NCI-H524 treated with DMSO at 0.1 percent for 48 hours (cell line): ENCODE results near the gene E2F1.
"Not testable (repeated sequence)": the region's sequence is repeated elsewhere in the genome, so short reads cannot be mapped to it uniquely, and the experiment has no call there.

Experiments
- DNase-seq: peaks from one replicate; lab custom pipeline; 2025; lab: John Stamatoyannopoulos, UW

Gene E2F1

DNA sequence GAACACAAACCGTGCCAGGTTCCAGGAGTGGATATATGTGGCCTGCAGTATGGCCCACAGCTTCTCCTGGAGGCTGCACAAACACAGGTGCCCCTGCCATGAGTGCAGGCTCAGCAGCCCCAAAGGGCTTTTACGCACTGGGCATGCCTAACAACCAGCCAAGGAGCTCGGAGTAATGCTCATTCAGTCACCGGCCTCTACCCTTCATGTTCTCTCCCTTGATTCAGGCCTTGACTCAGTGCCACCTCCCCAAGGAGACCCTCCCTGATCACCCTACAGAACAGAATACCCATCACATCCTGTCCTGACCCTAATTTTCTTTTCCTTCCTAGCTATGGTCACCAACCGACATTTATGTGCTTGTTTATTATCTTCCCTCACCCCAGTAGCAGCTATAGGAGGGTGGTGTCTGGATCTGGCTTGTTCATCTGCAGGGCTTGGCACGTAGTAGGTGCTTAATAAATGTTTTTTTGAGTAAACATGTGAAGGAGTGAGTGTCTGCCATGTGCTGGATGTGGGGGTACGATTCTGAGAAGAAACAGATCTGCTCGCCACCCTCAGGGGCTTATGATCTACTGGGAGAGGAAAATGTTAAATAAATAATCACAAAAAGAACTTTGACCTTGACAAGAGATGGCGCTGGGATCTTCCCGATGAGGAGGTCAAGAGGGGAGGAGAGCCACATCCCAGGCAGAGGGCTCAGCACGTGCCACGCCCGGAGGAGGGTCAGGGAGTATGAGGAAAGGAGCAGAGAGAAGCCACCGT lies 24.7 kb upstream of the E2F1 start:
- no peak for DNase-seq

DNA sequence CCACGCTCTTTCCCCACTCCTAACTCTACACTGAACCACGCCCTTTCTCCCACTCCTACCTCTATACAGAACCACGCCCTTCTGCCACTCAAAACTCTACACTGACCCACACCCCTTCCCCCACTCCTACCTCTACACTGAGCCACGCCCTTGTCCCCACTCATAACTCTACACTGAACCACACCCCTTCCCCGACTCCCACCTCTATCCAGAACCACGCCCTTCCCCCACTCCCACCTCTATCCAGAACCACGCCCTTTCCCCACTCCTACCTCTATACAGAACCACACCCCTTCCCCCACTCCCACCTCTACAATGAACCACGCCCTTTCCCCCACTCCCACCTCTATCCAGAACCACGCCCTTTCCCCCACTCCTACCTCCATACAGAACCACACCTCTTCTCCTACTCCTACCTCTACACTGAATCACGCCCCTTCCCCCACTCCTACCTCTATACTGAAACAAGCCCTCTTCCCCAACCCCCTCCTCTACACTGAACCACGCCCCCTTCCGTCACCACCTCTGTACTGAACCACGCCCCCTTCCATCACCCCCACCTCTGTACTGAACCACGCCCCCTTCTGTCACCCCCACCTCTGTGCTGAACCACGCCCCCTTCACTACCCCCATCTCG lies 23.8 kb upstream of the E2F1 start:
- DNase-seq = no peak

DNA sequence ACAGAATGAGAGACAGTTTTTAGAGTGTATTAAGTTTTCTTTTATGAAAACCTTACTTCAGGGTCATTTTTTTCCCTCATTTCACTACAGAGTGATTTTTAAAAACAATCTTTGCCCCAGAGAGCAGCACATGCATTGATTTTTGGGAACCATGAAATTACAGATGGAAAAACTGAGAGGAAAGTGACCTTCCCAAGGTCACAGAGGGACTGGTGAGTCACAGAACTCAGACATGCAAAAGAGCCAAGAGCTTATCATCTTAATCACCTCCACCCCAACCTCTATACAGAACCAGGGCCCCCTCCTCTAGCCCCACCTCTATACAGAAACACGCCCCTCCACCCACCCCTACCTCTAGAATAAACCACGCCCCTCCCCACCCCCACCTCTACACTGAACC lies 23.2 kb upstream of the E2F1 start:
- no peak for DNase-seq

DNA sequence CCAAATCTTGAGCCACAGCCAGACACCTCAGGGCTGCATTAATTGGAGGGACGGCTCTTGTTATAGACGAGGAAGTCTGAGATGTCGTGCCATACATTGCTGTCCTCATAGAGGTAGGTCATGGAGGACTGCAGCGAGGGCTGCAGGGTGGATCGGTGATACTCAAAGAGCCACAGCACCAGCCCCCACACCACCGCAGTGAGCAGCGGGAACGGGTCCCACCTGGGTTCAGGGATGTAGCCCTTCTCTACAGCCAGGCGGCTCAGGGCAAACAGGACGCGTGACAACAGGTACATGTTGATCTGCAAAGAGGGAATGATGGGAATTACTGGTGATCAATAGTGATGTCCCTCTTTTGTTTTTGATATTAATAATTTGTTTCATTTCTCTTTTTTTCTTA lies 21.5 kb upstream of the E2F1 start:
- no peak for DNase-seq

DNA sequence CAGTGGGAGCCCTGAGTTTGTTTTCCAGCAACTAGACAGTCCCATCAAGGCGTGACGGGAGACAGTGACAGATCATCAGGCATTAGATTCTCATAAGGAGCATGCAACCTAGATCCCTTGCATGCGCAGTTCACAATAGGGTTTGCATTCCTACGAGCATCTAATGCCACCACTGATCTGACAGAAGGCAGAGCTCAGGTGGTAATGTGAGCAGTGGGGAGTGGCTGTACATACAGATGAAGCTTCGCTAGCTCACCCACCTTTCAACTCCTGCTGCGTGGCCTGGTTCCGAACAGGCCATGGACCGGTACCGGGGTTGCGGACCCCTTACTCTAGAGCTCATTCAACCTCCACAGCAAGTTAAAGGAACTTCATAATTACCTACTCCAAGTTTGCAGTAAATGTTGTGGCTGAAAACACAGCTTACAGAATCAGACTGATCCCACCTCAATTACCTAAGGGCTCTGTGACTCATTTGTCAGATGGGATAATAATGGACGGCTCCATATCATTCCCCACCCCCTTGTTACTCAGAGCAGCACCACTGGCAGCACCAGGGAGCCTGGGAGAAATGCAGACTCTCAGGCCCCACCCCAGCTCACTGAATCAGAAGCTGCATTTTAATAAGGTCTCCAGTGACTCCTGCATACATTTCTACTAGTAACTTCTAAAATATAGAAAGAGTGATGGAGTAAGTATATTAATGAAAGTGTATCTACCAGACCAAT lies 18.2 kb upstream of the E2F1 start:
- no peak for DNase-seq

DNA sequence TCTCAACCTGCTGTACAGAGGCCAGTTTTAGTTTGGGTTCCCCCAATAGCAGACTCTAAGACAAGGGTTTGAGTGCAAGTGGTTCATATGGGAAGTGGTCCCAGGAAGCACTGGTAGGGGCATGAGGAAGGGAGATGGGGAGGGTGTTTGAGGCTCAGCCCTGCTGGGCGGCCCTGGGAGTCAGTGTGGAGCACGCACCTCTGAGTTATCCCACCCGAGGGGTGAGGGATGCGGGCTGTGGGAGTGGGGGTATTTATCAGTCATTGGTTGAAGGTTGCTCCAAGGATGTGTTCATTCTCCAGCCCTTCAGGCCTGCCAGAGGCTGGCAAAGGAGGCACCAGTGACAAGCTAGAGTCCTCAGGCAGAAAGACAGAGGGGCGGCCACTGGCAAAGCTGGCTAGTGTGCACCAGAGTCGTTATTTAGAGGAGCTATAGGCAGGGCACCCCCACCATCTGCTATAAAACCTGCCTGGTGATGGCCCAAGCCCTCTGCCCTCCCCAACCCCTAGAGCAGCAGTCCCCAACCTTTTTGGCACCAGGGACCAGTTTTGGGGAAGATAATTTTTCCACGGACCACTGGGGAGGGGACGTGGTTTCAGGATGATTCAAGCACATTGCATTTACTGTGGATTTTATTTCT lies 17.4 kb upstream of the E2F1 start:
- no peak for DNase-seq

DNA sequence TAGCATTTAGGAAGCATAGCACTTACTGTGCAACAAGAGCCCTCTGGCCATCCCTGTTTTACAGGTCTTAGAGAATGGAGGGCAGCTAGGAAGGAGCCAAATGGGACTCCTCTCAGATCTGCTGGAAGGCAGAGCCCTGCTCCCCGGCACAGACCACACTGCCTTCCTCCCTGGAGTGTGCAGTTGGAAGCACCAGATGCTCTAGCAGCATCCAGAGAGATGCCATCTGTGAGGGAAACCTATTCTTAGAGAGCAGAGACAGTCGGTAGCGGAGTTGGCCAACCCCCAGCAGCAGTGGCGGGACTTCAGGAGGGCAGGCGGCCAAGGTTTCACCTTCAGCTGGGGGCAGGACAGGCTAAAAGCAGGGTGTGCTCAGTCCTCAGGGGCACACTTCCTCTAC lies 16.7 kb upstream of the E2F1 start:
- peak; percentile 97 for DNase-seq

DNA sequence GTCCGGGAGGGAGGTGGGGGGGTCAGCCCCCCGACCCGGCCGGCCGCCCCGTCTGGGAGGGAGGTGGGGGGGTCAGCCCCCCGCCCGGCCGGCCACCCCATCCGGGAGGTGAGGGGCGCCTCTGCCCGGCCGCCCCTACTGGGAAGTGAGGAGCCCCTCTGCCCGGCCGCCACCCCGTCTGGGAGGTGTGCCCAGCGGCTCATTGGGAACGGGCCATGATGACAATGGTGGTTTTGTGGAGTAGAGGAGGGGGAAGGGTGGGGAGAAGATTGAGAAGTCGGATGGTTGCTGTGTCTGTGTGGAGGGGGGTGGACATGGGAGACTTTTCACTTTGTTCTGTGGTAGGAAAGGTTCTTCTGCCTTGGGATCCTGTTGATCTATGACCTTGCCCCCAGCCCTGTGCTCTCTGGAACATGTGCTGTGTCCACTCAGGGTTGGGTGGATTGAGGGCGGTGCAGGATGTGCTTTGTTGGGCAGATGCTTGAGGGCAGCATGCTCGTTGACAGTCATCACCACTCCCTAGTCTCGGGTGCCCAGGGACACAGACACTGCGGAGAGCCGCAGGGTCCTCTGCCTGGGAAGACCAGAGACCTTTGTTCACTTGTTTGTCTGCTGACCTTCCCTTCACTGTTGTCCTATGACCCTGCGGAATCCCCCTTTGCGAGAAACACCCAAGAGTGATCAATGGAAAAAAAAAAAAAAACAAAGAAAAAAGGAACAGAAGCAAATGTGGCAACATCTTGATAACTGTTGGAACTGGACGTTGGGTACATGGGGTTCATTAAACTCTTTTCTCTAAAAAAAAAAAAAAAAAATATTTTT lies 15.7 kb upstream of the E2F1 start:
- DNase-seq = no peak

DNA sequence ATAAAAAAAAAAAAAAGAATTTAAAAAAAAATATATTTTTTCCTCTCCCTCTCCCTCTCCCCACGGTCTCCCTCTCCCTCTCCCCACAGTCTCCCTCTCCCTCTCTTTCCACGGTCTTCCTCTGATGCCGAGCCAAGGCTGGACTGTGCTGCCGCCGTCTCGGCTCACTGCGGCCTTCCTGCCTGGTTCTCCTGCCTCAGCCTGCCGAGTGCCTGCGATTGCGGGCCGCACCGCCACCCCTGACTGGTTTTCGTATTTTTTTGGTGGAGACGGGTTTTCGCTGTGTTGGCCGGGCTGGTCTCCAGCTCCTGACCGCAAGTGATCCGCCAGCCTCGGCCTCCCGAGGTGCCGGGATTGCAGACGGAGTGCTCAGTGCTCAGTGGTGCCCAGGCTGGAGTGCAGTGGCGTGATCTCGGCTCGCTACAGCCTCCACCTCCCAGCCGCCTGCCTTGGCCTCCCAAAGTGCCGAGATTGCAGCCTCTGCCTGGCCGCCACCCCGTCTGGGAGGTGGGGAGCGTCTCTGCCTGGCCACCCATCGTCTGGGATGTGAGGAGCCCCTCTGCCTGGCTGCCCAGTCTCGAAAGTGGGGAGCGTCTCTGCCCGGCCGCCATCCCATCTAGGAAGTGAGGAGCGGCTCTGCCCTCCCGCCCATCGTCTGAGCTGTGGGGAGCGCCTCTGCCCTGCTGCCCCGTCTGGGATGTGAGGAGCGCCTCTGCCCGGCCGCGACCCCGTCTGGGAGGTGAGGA lies 14.7 kb upstream of the E2F1 start:
- DNase-seq = not testable (repeated sequence)

DNA sequence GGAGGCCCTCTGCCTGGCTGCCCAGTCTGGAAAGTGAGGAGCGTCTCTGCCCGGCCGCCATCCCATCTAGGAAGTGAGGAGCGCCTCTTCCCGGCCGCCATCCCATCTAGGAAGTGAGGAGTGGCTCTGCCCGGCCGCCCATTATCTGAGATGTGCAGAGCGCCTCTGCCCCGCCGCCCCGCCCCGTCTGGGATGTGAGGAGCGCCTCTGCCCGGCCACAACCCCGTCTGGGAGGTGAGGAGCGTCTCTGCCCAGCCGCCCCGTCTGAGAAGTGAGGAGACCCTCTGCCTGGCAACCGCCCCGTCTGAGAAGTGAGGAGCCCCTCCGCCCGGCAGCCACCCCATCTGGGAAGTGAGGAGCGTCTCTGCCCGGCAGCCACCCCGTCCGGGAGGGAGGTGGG lies 12.8 kb upstream of the E2F1 start:
- DNase-seq = not testable (repeated sequence)

DNA sequence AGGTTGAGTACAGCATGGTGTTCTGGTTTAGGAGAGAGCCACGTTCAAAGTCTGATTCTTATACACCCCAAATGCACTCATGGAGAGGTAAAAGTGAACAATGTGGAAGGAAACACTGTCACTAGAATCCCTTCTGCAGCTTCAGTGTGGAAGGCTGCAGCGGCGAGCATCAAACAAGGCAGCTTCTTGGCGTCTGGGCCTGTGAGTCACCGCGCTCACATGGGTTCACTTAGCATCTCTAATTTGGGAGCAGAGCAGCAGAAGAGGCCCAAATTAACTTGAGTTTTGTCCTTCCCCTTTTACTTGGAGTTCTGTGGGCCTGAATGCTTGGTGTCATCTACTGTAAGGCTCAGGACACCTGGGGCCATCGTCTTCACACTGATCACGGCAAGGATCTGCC lies 10.9 kb upstream of the E2F1 start:
- no peak for DNase-seq

DNA sequence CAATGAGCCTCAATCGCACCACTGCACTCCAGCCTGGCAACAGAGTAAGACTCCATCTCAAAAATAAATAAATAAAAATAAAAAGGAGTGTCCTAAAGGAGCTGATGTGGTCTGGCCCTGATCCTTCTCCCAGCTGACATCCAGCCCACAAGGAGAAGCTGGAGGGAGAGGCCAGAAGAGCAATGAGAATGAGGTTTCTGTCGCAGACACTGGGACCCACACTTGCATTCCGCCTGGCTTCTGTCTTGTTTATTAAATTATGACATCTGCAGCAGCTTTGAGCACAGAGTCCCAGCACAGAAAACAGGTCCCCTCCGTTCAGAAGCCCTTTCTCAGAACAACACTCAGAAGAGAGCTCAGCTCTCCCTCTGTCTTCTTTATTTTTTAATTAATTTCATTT lies 10.3 kb upstream of the E2F1 start:
- no peak for DNase-seq

DNA sequence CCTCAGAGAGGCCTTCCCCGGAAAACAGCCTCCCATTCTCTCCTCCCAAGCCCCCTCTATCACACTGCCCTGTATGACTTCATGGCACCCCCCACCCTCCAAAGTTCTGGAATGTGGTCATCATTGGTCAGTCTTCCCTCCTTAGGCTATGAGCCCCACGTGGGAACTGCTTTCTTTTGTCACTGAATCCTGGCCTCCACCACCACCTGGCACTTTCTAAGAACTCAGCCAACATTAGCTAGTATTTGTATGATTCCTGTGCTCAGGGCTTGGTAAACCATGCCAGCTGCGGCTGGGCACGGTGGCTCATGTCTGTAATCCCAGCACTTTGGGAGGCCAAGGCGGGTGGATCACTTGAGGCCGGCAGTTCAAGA lies 8.4 kb upstream of the E2F1 start:
- DNase-seq = no peak

DNA sequence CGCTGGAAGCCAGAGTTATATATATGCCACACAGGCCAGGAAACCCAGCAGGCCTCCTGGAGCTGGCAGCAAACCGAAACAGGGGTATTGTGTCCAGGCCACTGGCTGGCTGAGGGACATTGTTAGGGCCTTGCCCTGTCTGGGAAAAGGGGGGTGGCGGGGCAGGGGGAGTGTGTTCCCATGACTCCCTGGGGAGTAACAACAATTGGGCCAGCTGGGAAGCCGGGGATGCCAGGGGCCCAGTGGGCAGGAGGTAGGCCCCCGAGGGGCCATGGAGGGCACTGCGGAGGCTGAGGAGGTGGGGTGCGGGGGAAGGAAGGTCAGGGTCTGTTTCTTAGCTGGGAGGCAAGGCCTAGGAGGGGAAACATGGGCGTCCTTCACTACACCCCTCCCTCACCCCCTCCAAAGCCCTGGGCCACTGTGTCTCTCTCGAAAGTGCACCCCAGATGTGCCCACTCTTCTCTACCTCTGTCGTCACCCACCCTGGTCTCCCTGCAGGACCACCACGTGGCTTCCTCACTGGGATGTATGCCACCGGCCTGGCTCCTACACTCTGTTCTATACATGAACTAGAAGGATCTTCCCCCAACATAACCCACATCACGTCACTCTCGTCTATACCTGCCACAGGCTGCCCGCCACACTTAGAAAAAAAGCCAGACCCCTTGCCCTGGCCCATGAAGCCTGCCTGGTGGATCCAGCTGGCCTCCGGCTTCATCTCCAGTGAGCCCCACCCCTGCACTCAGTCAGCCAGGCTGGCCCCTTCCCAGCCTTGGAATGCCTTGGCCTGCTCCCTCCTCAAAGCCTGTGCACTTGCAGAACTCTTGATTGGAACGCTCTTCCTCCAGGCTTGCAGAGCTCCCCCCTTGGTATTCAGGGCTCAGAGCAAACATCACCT lies 7.8 kb upstream of the E2F1 start:
- DNase-seq = no peak

DNA sequence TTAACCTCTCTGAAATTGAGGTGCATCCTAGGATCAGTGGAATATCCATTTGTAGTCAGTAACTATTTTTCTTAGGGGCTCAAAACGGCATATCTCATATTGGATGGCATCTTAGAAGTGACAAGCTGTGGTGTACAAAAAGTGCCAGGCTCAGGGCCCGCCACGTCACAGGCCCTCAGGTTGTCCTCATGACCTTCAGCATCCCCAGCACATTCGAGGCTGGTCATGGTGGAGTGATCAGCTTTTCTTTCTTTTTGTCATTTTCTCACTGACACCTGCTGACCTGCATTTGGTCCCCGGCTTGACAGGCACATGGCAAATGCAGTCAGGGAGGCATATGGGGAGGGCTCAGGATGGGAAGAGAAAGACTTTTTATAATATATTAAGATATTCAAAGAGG lies 7.1 kb upstream of the E2F1 start:
- no peak for DNase-seq

DNA sequence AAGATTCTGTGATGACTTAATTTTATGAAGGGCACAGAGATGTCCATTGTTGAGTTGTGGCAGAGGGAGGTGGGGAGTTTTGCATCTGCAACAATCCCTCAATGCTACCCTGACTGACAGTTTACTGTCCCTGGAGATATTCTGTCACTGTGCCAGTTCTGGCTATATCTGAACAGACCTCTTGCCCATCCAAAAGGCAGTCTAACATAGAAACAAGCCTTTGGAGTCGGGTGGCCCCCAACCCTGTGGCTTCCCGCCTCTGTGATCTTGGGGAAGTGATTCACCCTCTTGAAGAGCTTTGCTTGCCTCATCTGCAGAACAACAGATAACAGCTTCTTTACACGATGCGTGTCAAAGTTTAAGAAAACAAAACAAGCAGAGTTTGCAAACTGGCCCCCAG lies 3.8 kb upstream of the E2F1 start:
- DNase-seq = no peak

DNA sequence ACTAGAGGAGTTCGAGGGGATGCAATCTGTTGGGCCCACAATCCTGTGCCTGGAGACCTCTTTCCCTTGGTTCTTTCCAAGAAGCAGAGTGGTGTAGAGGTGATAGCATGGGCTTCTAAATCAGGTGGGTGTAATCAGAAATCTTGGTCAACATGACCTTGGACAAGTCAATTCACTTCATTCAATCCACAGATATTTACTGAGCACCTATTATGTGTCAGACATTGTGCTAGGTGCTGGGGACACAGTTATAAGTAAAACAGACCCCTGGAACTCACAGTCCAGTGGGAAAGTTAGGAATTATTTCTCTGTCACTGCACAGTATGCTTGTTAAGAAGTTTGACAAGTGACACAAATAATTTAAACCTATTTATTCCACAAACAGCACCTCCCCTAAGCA lies 3.3 kb upstream of the E2F1 start:
- DNase-seq = no peak

DNA sequence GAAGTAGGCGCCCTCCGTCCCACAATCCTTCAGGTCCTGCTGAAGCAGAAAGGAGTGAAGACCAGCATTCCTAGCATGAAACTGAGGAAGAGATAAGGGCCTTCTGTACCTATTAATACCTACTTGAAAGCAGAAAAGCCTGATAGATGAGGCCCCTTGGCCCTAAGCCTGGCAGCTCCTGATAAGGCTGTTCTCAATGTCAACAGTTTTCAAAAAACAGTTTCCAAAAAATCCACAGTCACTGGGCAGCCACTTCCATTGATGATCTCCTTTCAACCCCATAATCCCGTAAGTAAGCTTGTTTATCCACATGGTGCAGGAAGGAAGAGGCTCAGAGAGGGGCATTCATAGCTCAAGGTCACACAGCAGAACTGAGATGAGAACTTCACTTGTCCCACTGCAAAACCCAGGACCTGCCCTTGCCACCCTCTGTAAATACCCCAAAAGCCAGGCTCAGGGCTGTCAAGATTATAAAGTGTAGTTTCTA lies 2.8 kb upstream of the E2F1 start:
- no peak for DNase-seq

DNA sequence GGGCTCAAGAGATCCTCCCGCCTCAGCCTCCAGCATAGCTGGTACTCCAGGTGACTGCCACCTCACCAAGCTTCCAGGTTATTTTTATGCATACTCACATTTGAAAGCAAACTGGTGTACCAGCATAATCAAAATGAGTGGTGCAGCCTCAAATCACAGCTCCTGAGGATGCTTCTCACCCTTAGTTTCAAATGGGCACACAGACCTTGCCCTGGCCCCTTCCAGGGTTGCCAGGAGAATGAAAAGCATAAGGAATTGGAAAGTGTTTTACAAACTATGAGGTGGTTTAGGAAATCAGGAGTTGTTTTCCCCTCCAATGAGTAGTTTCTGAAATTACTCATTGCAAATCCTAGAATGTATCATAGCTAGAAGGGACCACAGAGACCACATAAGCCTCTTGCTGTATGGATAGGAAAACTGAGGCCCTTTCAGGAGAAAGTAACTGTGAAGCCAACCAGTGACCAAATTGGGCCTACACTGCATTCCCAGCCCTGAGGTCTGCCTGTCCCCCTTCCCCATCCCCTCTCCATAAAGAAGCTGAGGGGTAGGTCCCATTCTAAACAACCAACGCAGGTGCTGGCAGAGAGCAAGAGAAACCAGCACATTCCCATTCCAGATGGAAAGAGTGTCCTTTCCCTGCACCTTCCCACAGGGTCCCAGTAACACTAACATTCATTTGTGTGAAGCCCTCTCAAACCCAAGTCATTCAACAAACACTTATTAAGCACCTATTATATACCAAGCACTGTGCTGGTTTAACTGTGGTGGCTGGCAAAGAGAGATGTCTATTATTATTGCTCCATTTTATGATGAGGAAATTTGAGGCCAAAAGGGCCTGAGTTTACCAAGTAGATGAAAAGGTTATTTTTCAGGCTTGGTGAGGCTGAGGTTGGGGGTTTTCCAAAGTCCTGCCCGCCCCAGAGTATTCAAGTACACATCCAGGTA lies 2.1 kb upstream of the E2F1 start:
- DNase-seq = no peak
